LNCAP (cell line): ENCODE measurements around the gene C1QTNF9.

Source experiments
- CTCF ChIP-seq: fragments of 450-650 bp; IDR thresholded peaks from 2 replicates; pipeline ENCODE4 v1.5.1; 2017; ENCODE audit warnings: mild to moderate bottlenecking

The C1QTNF9 gene

GRCh38 chr13:24270639-24271141 lies 38.7 kb upstream of the C1QTNF9 start:
- no peak for TF ChIP-seq CTCF

- TF ChIP-seq CTCF, result no peak
Measured at GRCh38 chr13:24271231-24271600, 38.2 kb upstream of the C1QTNF9 start.

GRCh38 chr13:24271601-24272451 lies 37.6 kb upstream of the C1QTNF9 start:
- no peak for TF ChIP-seq CTCF

- TF ChIP-seq CTCF, result no peak
Measured at GRCh38 chr13:24272452-24273161, 36.8 kb upstream of the C1QTNF9 start.

GRCh38 chr13:24273926-24274325 lies 35.5 kb upstream of the C1QTNF9 start:
- TF ChIP-seq CTCF, result no peak

- no peak for TF ChIP-seq CTCF
Measured at GRCh38 chr13:24274452-24275021, 34.8 kb upstream of the C1QTNF9 start.

- no peak for TF ChIP-seq CTCF
Measured at GRCh38 chr13:24275041-24275440, 34.3 kb upstream of the C1QTNF9 start.
